NCI-H2107 treated with DMSO at 0.1 percent for 48 hours (cell line): ENCODE measurements around the gene ZNF469.

Experiments used
- DNase-seq: peaks from one replicate; lab custom pipeline; 2025; ENCODE audit not compliant: unreplicated experiment; lab: John Stamatoyannopoulos, UW

Gene ZNF469

GRCh38 chr16:88345721-88346560 is 36.8 kb upstream of the ZNF469 start:
- DNase-seq: no peak

- DNase-seq: no peak
Observed at GRCh38 chr16:88346680-88347505, 35.9 kb upstream of the ZNF469 start.

- no peak for DNase-seq
Observed at GRCh38 chr16:88347656-88348376, 34.9 kb upstream of the ZNF469 start.

GRCh38 chr16:88348377-88349152 is 34.2 kb upstream of the ZNF469 start:
- DNase-seq: no peak

- DNase-seq: no peak
Observed at GRCh38 chr16:88349153-88349902, 33.4 kb upstream of the ZNF469 start.

- no peak for DNase-seq
Observed at GRCh38 chr16:88349903-88350900, 32.6 kb upstream of the ZNF469 start.

GRCh38 chr16:88350922-88351321 is 31.8 kb upstream of the ZNF469 start:
- no peak for DNase-seq

- no peak for DNase-seq
Observed at GRCh38 chr16:88351491-88352101, 31.2 kb upstream of the ZNF469 start.

- DNase-seq: no peak
Observed at GRCh38 chr16:88352261-88353200, 30.2 kb upstream of the ZNF469 start.

- DNase-seq: no peak
Observed at GRCh38 chr16:88353232-88353631, 29.5 kb upstream of the ZNF469 start.

- DNase-seq: no peak
Observed at GRCh38 chr16:88353691-88354090, 29.1 kb upstream of the ZNF469 start.

GRCh38 chr16:88354229-88355092 is 28.3 kb upstream of the ZNF469 start:
- no peak for DNase-seq

GRCh38 chr16:88355093-88355388 is 27.7 kb upstream of the ZNF469 start:
- no peak for DNase-seq

GRCh38 chr16:88355389-88356123 is 27.2 kb upstream of the ZNF469 start:
- no peak for DNase-seq

- no peak for DNase-seq
Observed at GRCh38 chr16:88356124-88356726, 26.5 kb upstream of the ZNF469 start.
